H1 (cell line): ENCODE data around the gene WNT5A.

Source experiments
- CEBPB ChIP-seq: IDR thresholded peaks from 2 replicates; pipeline ENCODE4 v1.6.1; 2012; ENCODE audit warnings: low read depth, low read length
- EP300 ChIP-seq, 2 experiments: IDR thresholded peaks; 1 replicate in 1 of 2; 2 replicates in 1 of 2; pipeline ENCODE4 v1.6.1; 2011 to 2012; ENCODE audit warnings: low read depth in 2 of 2, low read length in 2 of 2, mild to moderate bottlenecking in 2 of 2, borderline replicate concordance in 1 of 2, inconsistent platforms in 1 of 2, moderate library complexity in 1 of 2
- EZH2 ChIP-seq: fragments of 200-600 bp; sonication (generic); IDR thresholded peaks from 2 replicates; pipeline ENCODE4 v1.7.1; 2012; ENCODE audit warnings: low read depth, mild to moderate bottlenecking, moderate library complexity, low read length, inconsistent platforms; ENCODE audit not compliant: severe bottlenecking
- HDAC6 ChIP-seq: IDR thresholded peaks from one replicate; pipeline ENCODE4 v1.7.1; 2012; ENCODE audit warnings: low read depth, mild to moderate bottlenecking, inconsistent platforms, low read length, moderate library complexity
- POLR2A ChIP-seq, 2 experiments: IDR thresholded peaks; 1 replicate in 1 of 2; 2 replicates in 1 of 2; pipeline ENCODE4 v1.6.1; 2011; ENCODE audit warnings: low read depth in 2 of 2, low read length in 2 of 2, mild to moderate bottlenecking in 2 of 2; ENCODE audit errors: control extremely low read depth in 1 of 2
- POLR2AphosphoS5 ChIP-seq: IDR thresholded peaks from 2 replicates; pipeline ENCODE4 v1.6.1; 2011; ENCODE audit warnings: low read depth, low read length
- SIRT6 ChIP-seq: IDR thresholded peaks from one replicate; pipeline ENCODE4 v1.7.1; 2012; ENCODE audit warnings: low read length, inconsistent platforms
- SP1 ChIP-seq: IDR thresholded peaks from 2 replicates; pipeline ENCODE4 v1.6.1; 2011; ENCODE audit warnings: low read depth, low read length
- SUZ12 ChIP-seq: fragments of 200-600 bp; sonication (generic); IDR thresholded peaks from 2 replicates; pipeline ENCODE4 v1.6.1; 2012; ENCODE audit warnings: mild to moderate bottlenecking, inconsistent platforms, low read length, moderate library complexity, mixed read lengths

- TF ChIP-seq POLR2A (IDR thresholded peaks at IDR 0.05; ENCODE audit: control extremely low read depth in 1 of 2, low read depth in 2 of 2, low read length in 2 of 2): no peak
- no peak for TF ChIP-seq HDAC6
- TF ChIP-seq EP300 (IDR thresholded peaks at IDR 0.05; ENCODE audit: borderline replicate concordance in 1 of 2, low read depth in 2 of 2, low read length in 2 of 2): no peak
- TF ChIP-seq SUZ12: no peak
- no peak for TF ChIP-seq SP1
- TF ChIP-seq EZH2: no peak
- TF ChIP-seq SIRT6: no peak
- no peak for TF ChIP-seq POLR2AphosphoS5
- no peak for TF ChIP-seq CEBPB
Observed at GRCh38 chr3:55508335-55508734, 21.2 kb upstream of the WNT5A start.
